Breast epithelium (tissue), 3 donors: ENCODE data around the gene PURB.

Experiments
- POLR2A ChIP-seq: fragments of 450-650 bp; IDR thresholded peaks from one replicate; pipeline ENCODE4 v1.6.1; 2016; ENCODE audit warnings: antibody characterized with exemption, mild to moderate bottlenecking, moderate library complexity
- TF ChIP-seq, protein P1 (sequence below), 3 donors: fragments of 450-650 bp; IDR thresholded peaks; one replicate each; pipeline ENCODE4 v1.5.1; 2016 to 2017; ENCODE audit warnings: antibody characterized with exemption in 3 of 3, mild to moderate bottlenecking in 3 of 3, moderate library complexity in 3 of 3

- TF ChIP-seq, protein P1, sequence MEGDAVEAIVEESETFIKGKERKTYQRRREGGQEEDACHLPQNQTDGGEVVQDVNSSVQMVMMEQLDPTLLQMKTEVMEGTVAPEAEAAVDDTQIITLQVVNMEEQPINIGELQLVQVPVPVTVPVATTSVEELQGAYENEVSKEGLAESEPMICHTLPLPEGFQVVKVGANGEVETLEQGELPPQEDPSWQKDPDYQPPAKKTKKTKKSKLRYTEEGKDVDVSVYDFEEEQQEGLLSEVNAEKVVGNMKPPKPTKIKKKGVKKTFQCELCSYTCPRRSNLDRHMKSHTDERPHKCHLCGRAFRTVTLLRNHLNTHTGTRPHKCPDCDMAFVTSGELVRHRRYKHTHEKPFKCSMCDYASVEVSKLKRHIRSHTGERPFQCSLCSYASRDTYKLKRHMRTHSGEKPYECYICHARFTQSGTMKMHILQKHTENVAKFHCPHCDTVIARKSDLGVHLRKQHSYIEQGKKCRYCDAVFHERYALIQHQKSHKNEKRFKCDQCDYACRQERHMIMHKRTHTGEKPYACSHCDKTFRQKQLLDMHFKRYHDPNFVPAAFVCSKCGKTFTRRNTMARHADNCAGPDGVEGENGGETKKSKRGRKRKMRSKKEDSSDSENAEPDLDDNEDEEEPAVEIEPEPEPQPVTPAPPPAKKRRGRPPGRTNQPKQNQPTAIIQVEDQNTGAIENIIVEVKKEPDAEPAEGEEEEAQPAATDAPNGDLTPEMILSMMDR (IDR thresholded peaks at IDR 0.05): no peak
- TF ChIP-seq POLR2A: no peak
Observed at GRCh38 chr7:44853391-44853790, 31.9 kb downstream of the PURB start.
